Activated T-cell treated with anti-CD3 and anti-CD28 coated beads for 24 hours (primary cell): Measurements from ENCODE around the gene OR10V1.
"Not testable (repeated sequence)": the region's sequence is repeated elsewhere in the genome, so short reads cannot be mapped to it uniquely, and the experiment has no call there.

Experiments
- DNase-seq: peaks from one replicate; pipeline ENCODE4 v3.0.0-alpha.2; 2020; ENCODE audit warnings: low read depth

OR10V1 gene

GRCh38 chr11:59710136-59710847 lies 3.4 kb downstream of the OR10V1 start:
- no peak for DNase-seq

- no peak for DNase-seq
Observed at GRCh38 chr11:59708537-59708936, 5.1 kb downstream of the OR10V1 start.

GRCh38 chr11:59707371-59707770 lies 6.3 kb downstream of the OR10V1 start:
- DNase-seq: no peak

GRCh38 chr11:59706518-59707285 lies 6.9 kb downstream of the OR10V1 start:
- no peak for DNase-seq

- DNase-seq: no peak
Observed at GRCh38 chr11:59705294-59705693, 8.4 kb downstream of the OR10V1 start.

GRCh38 chr11:59703515-59703914 lies 10.1 kb downstream of the OR10V1 start:
- DNase-seq: not testable (repeated sequence)

GRCh38 chr11:59700157-59700556 lies 13.5 kb downstream of the OR10V1 start:
- DNase-seq: not testable (repeated sequence)

GRCh38 chr11:59698506-59698905 lies 15.1 kb downstream of the OR10V1 start:
- no peak for DNase-seq

- DNase-seq: no peak
Observed at GRCh38 chr11:59692915-59693314, 20.7 kb downstream of the OR10V1 start.

GRCh38 chr11:59691156-59691555 lies 22.5 kb downstream of the OR10V1 start:
- DNase-seq: no peak

GRCh38 chr11:59689015-59689414 lies 24.6 kb downstream of the OR10V1 start:
- no peak for DNase-seq

GRCh38 chr11:59681260-59681725 lies 32.4 kb downstream of the OR10V1 start:
- not testable (repeated sequence) for DNase-seq

GRCh38 chr11:59680287-59681154 lies 33.1 kb downstream of the OR10V1 start:
- peak; percentile 40 for DNase-seq

- no peak for DNase-seq
Observed at GRCh38 chr11:59679347-59679746, 34.3 kb downstream of the OR10V1 start.

- DNase-seq: no peak
Observed at GRCh38 chr11:59678813-59679165, 34.9 kb downstream of the OR10V1 start.

GRCh38 chr11:59678118-59678812 lies 35.4 kb downstream of the OR10V1 start:
- DNase-seq: no peak

- no peak for DNase-seq
Observed at GRCh38 chr11:59676205-59676604, 37.4 kb downstream of the OR10V1 start.

GRCh38 chr11:59674291-59674690 lies 39.4 kb downstream of the OR10V1 start:
- DNase-seq: no peak

GRCh38 chr11:59673291-59673690 lies 40.4 kb downstream of the OR10V1 start:
- no peak for DNase-seq

- DNase-seq: no peak
Observed at GRCh38 chr11:59671471-59671870, 42.2 kb downstream of the OR10V1 start.

- no peak for DNase-seq
Observed at GRCh38 chr11:59669611-59670009, 44.0 kb downstream of the OR10V1 start.
